BJ (cell line): Measurements from ENCODE around the gene HBE1. TPM values are rescaled to one million over a fixed set of nuclear protein-coding genes. Genes with fewer than 3 reads are reported as not detected.

Experiments
- CTCF ChIA-PET: fragments of 350-600 bp; formaldehyde crosslinking; extraction: SDS; loops from one replicate; lab custom pipeline; 2021; ENCODE audit warnings: antibody characterized with exemption, inconsistent platforms; lab: Yijun Ruan, JAX
- POLR2A ChIA-PET: fragments of 300-600 bp; sonication (Branson Sonifier 250); formaldehyde crosslinking; extraction: SDS; loops from one replicate; lab custom pipeline; 2021; ENCODE audit warnings: antibody characterized with exemption; lab: Charles Lee
- DNase-seq: peaks from one replicate; pipeline ENCODE4 v3.0.0-alpha.2; 2011; ENCODE audit warnings: low read depth
- H3K27me3 ChIP-seq: 2 replicates; pipeline ENCODE4 v1.6.0; 2011; ENCODE audit warnings: low read length; ENCODE audit not compliant: control insufficient read depth, insufficient read depth
- H3K36me3 ChIP-seq: 2 replicates; pipeline ENCODE4 v1.5.1; 2011; ENCODE audit warnings: low read length; ENCODE audit not compliant: control insufficient read depth, insufficient read depth
- H3K4me3 ChIP-seq: 2 replicates; pipeline ENCODE4 v1.5.1; 2011; ENCODE audit warnings: low read depth, mild to moderate bottlenecking, control low read depth, low read length
- CTCF ChIP-seq: IDR thresholded peaks from 2 replicates; pipeline ENCODE4 v1.5.1; 2011; ENCODE audit warnings: low read depth, mild to moderate bottlenecking, control low read depth, inconsistent platforms, low read length, moderate library complexity; ENCODE audit not compliant: insufficient read depth
- polyA plus RNA-seq: library from polyadenylated mRNA; depleted of rRNA; stranded (reverse); fragments of >200 nt; gene quantifications from 2 replicates; pipeline ENCODE4 v1.2.3, GENCODE V29; 2011

HBE1 gene
- polyA plus RNA-seq, 1 experiment: not detected

- DNase-seq: no peak
- CTCF ChIA-PET: interaction anchor here (0.9 kb wide), 1 partner anchor 9 kb away, joined by 3 read pairs; no protein-coding TSS in a partner anchor
- no peak for TF ChIP-seq CTCF
- Histone ChIP-seq H3K36me3 (no peaks in the 10 kb centered on the region), H3K27me3 (no peaks in the 10 kb centered on the region), H3K4me3 (no peak overlapping the region)
- POLR2A ChIA-PET: no interaction called here
Measured at GRCh38 chr11:5238486-5238885, 31.3 kb downstream of the HBE1 start.

- TF ChIP-seq CTCF: no peak
- Histone ChIP-seq H3K36me3 (no peaks in the 10 kb centered on the region), H3K4me3 (no peak overlapping the region), H3K27me3 (no peaks in the 10 kb centered on the region)
- DNase-seq: no peak
- ChIA-PET CTCF (no interaction called here), POLR2A (no interaction called here)
Measured at GRCh38 chr11:5237420-5237819, 32.3 kb downstream of the HBE1 start.

GRCh38 chr11:5235364-5236095 lies 34.2 kb downstream of the HBE1 start:
- TF ChIP-seq CTCF: no peak
- DNase-seq: no peak
- ChIA-PET POLR2A (no interaction called here), CTCF (no interaction called here)
- Histone ChIP-seq H3K27me3 (no peaks in the 10 kb centered on the region), H3K4me3 (no peak overlapping the region), H3K36me3 (no peaks in the 10 kb centered on the region)

DNA sequence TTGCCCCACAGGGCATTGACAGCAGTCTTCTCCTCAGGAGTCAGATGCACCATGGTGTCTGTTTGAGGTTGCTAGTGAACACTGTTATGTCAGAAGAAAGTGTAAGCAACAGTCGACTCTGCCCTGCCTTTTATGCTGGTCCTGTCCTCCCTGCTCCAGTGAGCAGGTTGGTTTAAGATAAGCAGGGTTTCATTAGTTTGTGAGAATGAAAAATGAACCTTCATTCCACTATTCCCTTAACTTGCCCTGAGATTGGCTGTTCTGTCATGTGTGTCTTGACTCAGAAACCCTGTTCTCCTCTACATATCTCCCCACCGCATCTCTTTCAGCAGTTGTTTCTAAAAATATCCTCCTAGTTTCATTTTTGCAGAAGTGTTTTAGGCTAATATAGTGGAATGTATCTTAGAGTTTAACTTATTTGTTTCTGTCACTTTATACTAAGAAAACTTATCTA lies 35.3 kb downstream of the HBE1 start, which contains the start of gene HBD:
Gene HBD, minus strand, starts transcription at position 103 of the 454 bp plus-strand sequence. Its CDS starts 50 bp downstream, at position 53.
- DNase-seq: no peak
- H3K4me3 ChIP-seq: no peak within 1 kb of the TSS
- ChIA-PET CTCF (no interaction called here), POLR2A (no interaction called here)
- no peaks in the 10 kb centered on the region for H3K36me3 ChIP-seq
- H3K27me3 ChIP-seq: no peaks in the 10 kb centered on the region
- no peak for TF ChIP-seq CTCF

GRCh38 chr11:5233307-5233706 lies 36.4 kb downstream of the HBE1 start:
- POLR2A ChIA-PET: no interaction called here
- CTCF ChIA-PET: no interaction called here

More at GRCh38 chr11:5233307-5233706, 36.4 kb downstream of the HBE1 start:
- TF ChIP-seq CTCF: no peak
- DNase-seq: no peak
- H3K27me3 ChIP-seq: no peaks in the 10 kb centered on the region
- no peak overlapping the region for H3K4me3 ChIP-seq
- no peaks in the 10 kb centered on the region for H3K36me3 ChIP-seq
